ENCODE data around the gene RHBDD3.
A peak's percentile ranks its signal among the peaks of the same experiment; 100 is the strongest.

RHBDD3 gene

DNA sequence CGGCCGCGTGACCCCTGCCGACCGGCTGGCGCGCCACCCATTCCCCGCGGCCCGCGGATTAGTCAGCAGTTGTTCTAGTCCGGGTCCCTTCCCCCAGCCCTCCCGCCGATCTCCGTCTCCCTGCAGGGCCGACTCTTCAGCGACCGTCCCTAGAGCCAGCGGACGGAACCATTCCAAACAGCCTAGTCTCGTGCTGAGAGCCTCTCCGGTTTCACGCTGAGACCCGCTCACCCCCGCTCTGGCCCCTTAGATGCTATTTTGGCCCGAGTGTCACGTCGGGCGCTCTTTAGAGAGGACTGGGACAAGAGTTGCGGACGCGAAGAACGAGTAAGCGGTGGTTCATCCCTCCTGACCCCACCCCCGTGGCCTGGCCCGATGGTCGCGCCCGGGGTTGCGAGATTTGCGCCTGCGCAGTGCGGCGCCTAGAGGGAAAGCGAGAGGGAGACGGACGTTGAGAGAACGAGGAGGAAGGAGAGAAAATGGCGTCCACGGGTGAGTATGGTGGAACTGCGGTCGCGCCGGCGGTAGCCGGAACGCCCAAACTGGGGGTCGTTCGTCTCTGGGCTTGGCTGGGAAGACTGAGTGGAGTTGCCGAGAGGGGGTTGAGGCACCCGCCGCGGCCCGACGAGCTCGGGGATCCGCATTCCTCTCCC lies at the start of gene RHBDD3, which contains the start of gene EWSR1:
Gene RHBDD3, minus strand, starts transcription at position 124 of the 653 bp plus-strand sequence. CDS start 2,355 bp downstream, outside the sequence.
Gene EWSR1, plus strand, starts transcription at position 411 of the 653 bp plus-strand sequence. Its CDS starts 69 bp downstream, at position 480.
- peak; percentile 97 for DNase-seq (ENCODE audit: low spot score)

GRCh38 chr22:29316141-29316828 lies 48.5 kb upstream of the RHBDD3 start:
- no peak for DNase-seq (ENCODE audit: low spot score)

DNA sequence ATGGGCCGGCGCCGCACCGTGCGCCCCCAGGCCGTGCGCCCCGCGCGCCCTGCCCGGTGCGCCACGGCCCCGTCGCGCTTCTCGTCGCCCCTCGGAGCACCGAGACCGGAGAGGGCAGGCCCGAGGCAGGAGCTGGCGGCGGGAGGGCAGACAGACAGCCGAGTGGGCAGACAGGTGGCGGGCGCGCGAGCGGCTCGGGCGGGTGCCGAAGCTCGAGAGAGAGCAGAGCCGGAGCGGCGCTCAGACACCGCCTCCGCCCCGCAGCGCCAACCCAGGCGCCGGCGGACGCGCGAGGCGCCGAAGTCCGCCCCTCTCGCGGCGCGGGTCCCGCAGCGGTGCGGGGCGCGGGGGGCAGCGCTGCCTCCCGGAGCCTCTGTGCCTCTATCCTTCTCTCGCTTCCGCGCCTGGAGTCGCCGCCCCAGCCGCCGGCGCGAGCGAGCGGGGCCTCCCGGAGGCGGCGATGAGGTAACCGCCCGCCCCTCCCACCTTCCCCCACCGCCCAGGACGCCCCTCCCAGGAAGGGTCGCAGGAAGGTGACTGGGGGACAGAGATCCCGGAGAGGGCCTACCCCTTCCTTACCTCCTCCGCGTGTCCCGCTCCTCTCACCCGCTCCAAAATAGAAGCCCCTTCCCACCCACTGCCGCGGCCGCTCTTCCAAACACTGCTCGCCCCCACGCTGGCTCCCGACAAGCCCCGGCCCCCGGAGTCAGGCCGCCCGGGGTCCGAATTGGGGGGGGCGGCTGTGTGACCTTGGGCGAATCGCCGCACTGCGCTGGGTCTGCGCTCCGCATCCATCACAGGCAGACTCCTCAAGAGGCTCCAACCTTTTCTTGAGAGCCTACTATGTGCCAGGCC lies 47.7 kb upstream of the RHBDD3 start, which contains the start of gene RASL10A:
Gene RASL10A, minus strand, starts transcription at position 412 of the 855 bp plus-strand sequence. CDS start 451 bp downstream, outside the sequence.
- DNase-seq (ENCODE audit: low spot score), result no peak

DNA sequence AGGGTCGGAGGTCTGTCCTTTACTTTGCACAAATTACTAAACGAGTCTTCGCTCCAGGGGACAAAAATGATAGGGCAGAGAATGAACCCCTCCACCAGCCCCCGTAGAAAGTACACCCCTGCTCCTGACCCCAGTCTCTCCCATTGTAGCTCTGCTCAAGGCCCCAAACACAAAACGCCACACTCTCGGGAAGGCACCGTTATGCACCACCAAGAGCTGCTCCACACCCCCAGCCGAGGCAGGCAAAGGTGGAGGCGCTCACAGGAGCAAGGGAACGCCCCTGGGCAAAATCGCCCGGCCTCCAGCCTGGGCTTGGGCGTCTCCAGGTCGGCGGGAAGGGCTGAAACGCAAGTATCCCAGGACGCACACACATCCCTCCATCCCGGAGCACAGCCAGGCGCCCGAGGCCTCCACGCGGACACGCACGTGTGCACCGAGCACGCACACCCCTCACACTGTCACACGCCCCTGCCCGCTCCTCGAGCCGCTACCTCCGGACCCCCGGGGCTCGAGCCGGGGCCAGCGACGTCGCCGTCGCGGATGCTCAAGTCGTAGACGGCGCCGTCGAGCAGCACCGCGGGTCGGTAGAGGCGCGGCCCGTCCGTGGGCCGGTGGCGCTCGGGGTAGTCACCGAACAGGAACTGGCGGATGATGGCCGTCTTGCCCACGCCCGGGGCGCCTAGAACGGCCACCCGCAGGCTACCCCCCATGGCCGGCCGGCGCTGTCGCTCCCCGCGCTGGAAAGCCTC lies 46.9 kb upstream of the RHBDD3 start:
- DNase-seq (ENCODE audit: low spot score), result no peak

DNA sequence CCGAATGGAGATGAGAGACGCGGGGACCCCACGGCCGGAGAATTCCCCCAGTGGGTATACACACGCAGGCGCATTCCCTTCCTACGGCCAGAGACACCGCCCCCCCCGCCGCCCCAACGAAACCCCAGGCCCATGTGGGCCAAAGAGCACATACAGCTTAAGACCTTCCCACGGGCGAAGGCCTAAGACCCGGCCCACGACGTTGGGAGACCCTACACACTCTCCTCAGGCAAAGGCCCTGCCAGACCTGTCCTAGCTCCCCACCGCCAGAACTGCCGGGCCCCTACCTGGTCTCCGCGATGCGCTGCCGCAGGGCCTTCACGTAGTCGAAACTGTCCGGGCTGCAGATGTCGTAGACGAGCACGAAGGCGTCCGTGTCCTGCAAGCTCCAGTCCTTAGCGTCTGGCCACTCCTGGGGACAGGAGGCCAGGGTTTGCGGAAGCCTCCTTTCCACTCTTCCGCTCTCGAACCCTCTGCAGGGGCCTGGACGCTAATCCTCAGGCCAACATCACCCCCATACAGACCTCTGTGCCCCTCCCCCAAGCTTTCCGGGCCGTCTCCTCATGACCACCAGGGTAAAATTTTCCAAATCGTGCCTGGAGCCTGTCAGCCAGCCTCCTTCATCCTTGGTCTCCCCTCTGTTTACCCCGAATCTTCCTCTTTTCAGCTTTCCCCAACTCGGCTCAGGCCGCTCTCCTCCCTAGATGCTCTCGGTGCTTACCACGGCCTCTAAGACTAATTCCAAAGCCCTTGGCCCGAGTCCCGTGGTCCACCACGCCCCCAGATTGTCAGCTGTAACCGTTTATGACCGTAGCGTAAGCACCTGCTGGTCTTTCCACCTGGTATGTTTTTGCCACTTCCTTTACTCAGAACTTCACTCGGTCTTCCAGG lies 46.0 kb upstream of the RHBDD3 start:
- DNase-seq (ENCODE audit: low spot score), result no peak

DNA sequence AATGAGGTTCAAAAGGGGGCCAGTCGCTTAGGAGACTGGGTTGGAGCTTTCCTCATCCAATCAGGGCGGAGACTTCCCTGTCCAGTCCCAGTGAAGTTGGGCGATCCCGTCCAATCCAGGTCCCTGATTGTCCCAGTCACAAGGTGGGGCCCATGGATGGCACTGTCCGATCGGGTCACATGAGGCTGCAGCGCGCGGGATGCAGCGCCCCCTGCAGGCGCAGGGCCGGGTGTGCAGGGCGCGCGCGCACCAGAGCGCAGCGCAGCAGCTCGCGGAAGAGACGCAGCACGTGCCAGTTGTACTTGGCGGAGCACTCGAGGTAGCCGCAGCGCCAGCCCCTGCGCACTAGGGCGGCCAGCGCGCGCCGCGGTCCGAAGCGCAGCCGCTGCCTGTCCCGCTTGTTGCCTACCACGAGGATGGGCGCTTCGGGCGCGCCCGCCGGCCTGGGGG lies 45.4 kb upstream of the RHBDD3 start:
- DNase-seq (ENCODE audit: low spot score), result peak; percentile 72

DNA sequence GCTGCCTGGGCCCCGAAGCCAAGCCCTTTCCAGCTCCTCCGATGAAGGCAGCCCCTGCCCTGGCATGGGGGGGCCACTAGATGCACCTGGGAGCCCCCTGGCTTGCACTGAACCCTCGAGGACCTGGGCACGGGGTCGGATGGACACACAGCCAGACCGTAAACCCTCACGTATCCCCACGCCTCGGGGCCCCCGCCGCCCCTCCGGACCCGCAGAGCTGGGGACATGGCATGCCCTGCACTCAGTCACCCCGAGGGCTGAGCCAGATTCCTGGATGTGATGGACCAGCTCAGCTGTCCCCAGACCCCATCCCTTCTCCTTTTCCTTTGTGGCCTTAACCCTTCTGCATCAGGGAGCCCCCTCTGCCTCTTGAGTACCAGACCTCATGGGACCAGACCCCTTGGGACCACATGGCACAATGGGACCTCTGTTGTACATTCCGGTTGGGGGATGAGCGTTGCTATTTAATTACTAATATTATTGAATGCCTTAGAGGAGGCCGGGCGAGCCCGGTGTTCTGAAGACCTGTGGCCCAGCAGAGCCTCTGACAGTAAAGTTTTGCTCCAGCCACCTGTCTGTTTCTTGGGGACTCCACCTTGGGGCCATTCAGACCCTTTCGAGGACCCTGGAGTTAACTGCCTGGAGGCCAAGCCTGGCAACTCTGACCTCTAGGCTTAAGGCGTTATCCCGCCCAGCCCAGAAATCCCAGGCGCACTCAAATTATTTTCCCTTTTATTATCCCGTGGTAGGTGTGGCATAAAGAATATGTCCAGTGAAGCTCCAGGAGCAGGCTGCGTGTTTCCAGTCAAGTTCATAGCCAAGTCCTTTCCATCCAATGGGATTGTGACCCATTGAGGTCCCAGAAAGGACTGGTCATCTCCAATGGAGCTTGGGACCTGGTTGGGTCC lies 44.7 kb upstream of the RHBDD3 start:
- DNase-seq (ENCODE audit: low spot score), result no peak

DNA sequence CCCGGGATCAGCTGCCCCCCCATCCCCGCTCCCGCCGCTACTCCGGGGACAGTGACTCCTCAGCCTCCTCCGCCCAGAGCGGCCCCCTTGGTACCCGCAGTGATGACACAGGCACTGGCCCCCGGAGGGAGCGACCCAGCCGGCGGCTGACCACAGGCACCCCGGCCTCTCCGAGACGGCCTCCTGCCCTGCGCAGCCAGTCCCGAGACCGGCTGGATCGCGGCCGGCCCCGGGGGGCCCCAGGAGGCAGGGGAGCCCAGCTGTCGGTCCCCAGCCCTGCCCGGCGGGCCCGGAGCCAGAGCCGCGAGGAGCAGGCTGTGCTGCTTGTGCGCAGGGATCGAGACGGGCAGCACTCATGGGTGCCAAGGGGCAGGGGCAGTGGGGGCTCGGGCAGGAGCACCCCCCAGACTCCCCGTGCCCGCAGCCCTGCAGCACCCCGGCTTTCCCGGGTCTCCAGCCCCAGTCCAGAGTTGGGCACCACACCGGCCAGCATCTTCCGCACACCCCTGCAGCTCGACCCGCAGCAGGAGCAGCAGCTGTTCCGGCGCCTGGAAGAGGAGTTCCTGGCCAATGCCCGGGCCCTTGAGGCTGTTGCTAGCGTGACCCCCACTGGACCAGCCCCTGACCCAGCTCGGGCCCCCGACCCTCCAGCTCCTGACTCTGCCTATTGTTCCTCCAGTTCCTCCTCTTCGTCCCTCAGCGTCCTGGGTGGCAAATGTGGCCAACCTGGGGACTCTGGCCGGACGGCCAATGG lies 43.9 kb upstream of the RHBDD3 start:
- peak; percentile 62 for DNase-seq (ENCODE audit: low spot score)

- DNase-seq (ENCODE audit: low spot score), result peak; percentile 99
Measured at GRCh38 chr22:29310863-29311339, 43.1 kb upstream of the RHBDD3 start.

GRCh38 chr22:29310065-29310862 lies 42.5 kb upstream of the RHBDD3 start:
- DNase-seq (ENCODE audit: low spot score), result no peak

- peak; percentile 14 for DNase-seq (ENCODE audit: low spot score)
Measured at GRCh38 chr22:29309332-29310064, 41.7 kb upstream of the RHBDD3 start.

DNA sequence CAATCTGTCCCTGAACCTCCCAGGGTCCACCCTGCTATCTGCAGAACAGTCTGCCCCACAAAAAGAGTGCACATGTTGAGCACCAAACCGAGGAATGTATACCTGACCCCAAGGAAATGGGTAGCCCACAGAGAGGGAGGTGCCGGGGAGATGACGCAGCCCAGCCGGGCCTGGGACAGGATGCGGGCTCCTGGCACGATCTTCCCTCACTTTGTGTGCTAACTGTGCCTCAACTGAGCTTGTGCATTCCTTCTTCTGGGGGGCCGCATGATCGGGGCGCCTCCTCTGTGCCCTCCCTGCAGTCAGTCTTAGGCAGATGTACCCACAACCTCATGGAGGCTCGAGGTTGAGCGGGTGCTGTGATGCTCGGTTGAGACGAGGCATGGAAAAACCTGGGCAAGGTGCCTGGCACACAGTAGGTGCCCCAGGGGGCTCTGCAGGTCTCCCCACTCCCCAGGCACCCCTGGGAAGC lies 41.0 kb upstream of the RHBDD3 start:
- peak; percentile 71 for DNase-seq (ENCODE audit: low spot score)

GRCh38 chr22:29308148-29308790 lies 40.5 kb upstream of the RHBDD3 start:
- DNase-seq (ENCODE audit: low spot score), result no peak

GRCh38 chr22:29307596-29308147 lies 39.9 kb upstream of the RHBDD3 start:
- no peak for DNase-seq (ENCODE audit: low spot score)

DNA sequence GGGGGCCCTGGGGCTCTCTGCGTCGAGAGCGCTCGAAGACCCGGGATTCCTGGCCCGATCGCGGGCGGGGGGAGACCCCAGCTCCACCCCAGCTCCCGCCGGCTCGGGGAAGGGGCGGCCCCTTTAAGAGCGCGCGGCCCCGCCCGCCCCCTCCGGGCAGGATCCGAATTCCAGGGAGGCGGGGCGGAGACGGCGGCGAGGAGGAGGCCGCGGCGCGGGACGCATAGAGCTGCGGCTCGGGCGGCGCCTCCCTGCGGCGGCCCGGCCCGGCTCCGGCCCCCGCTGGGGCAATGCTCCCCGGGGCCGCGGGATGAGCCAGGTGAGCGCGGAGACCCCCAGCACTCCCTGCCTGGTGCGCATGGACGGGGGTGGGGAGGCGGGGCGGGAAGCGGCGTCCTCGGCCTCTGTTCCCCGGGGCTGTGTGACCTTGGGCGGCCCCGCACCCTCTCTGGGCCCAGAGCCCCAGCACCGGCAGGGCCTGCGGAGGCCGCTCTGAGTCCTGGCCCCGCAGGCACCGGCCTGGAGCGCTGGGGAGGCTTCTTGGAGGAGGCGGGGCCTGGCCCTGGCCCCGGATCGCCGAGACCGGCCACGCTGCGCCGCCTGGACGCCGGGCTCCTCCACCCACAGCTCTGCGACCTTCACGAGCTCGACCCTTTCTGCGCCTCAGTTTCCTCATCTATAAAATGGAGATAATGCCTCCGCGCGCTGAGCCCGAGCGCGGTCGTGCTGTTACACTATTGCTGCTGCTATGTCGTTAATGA lies 39.2 kb upstream of the RHBDD3 start:
- peak; percentile 92 for DNase-seq (ENCODE audit: low spot score)
